Panc1 (cell line): Measurements from ENCODE around the gene PPP2R3A.

Experiments used
- CTCF ChIP-seq: fragments of 450-650 bp; IDR thresholded peaks from 2 replicates; pipeline ENCODE4 v1.5.1; 2017; ENCODE audit warnings: mild to moderate bottlenecking
- POLR2AphosphoS5 ChIP-seq: IDR thresholded peaks from 2 replicates; pipeline ENCODE4 v1.6.1; 2012; ENCODE audit warnings: mild to moderate bottlenecking, low read depth, low read length, moderate library complexity
- REST ChIP-seq, 2 experiments: IDR thresholded peaks; 2 replicates each; pipeline ENCODE4 v1.6.1; 2011 to 2012; ENCODE audit warnings: low read depth in 2 of 2, control low read depth in 1 of 2, low read length in 1 of 2, mild to moderate bottlenecking in 1 of 2, moderate library complexity in 1 of 2; ENCODE audit not compliant: insufficient read depth in 1 of 2
- SIN3A ChIP-seq: IDR thresholded peaks from 2 replicates; pipeline ENCODE4 v1.6.1; 2012; ENCODE audit warnings: low read depth, mild to moderate bottlenecking, low read length, moderate library complexity, borderline replicate concordance; ENCODE audit not compliant: insufficient read depth
- TCF7L2 ChIP-seq: IDR thresholded peaks from 2 replicates; pipeline ENCODE4 v1.6.1; 2011; ENCODE audit warnings: mild to moderate bottlenecking, low read depth, low read length, inconsistent platforms

GRCh38 chr3:136023264-136023978 lies 57.9 kb downstream of the PPP2R3A start:
- TF ChIP-seq CTCF (no peak), REST (IDR thresholded peaks at IDR 0.05; ENCODE audit: insufficient read depth in 1 of 2, low read depth in 2 of 2, low read length in 1 of 2) (no peak), POLR2AphosphoS5 (no peak), SIN3A (no peak), TCF7L2 (no peak)
